HEK293T (cell line): ENCODE results near the gene TAF11L5.

Experiments
- ELF4 ChIP-seq: fragments of 450-650 bp; IDR thresholded peaks from 2 replicates; pipeline ENCODE4 v1.6.1; 2017; ENCODE audit warnings: antibody characterized with exemption
- FOXA1 ChIP-seq: fragments of 450-650 bp; IDR thresholded peaks from 2 replicates; pipeline ENCODE4 v1.6.1; 2016; ENCODE audit warnings: mild to moderate bottlenecking
- FOXM1 ChIP-seq: fragments of 450-650 bp; IDR thresholded peaks from 2 replicates; pipeline ENCODE4 v1.6.1; 2017; ENCODE audit warnings: mild to moderate bottlenecking, borderline replicate concordance
- HDGF ChIP-seq: fragments of 450-650 bp; IDR thresholded peaks from 2 replicates; pipeline ENCODE4 v1.6.1; 2017; ENCODE audit warnings: antibody characterized with exemption, borderline replicate concordance
- LEF1 ChIP-seq: fragments of 450-650 bp; IDR thresholded peaks from 2 replicates; pipeline ENCODE4 v1.6.1; 2017; ENCODE audit warnings: mild to moderate bottlenecking, borderline replicate concordance
- SP1 ChIP-seq: fragments of 450-650 bp; IDR thresholded peaks from 2 replicates; pipeline ENCODE4 v1.6.1; 2017
- SUZ12 ChIP-seq: fragments of 450-650 bp; IDR thresholded peaks from 2 replicates; pipeline ENCODE4 v1.6.1; 2016; ENCODE audit warnings: mild to moderate bottlenecking

DNA sequence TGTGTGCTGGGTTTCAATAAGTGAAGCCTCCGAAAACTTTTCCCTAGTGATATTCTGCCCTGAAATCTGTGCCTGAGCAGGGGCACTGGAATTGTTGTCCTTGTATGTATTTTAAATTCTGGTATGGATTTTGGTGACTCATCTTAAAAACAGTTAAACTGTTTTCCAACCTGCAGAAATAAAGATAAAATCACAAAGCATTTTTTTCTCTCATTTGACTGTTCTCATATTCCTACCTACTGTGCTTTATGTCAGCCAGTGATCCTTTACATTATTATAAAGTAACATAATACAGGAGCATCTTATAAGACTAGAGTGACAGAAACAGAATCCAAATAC is 37.9 kb upstream of the TAF11L5 start:
- no peak for TF ChIP-seq HDGF
- no peak for TF ChIP-seq FOXM1
- TF ChIP-seq ELF4: no peak
- no peak for TF ChIP-seq LEF1
- no peak for TF ChIP-seq SP1
- TF ChIP-seq SUZ12: no peak
- no peak for TF ChIP-seq FOXA1
